GM10248 (cell line): Measurements from ENCODE around the gene TEX26.

Experiments used
- CTCF ChIA-PET: fragments of 300-600 bp; sonication (Branson Sonifier 250); formaldehyde crosslinking; extraction: SDS; loops from one replicate; lab custom pipeline; 2021; ENCODE audit warnings: antibody characterized with exemption; lab: Yijun Ruan, JAX
- POLR2A ChIA-PET: fragments of 350-650 bp; sonication (Branson Sonifier 250); formaldehyde crosslinking; extraction: SDS; loops from one replicate; lab custom pipeline; 2020; ENCODE audit warnings: antibody characterized with exemption; lab: Yijun Ruan, JAX
- DNase-seq: peaks from one replicate; pipeline ENCODE4 v3.0.0; 2012; ENCODE audit errors: extremely low spot score
- CTCF ChIP-seq: IDR thresholded peaks from 2 replicates; pipeline ENCODE4 v1.5.1; 2012; ENCODE audit warnings: mild to moderate bottlenecking, low read depth; ENCODE audit errors: extremely low read depth, missing control alignments, control extremely low read depth

The TEX26 gene

DNA sequence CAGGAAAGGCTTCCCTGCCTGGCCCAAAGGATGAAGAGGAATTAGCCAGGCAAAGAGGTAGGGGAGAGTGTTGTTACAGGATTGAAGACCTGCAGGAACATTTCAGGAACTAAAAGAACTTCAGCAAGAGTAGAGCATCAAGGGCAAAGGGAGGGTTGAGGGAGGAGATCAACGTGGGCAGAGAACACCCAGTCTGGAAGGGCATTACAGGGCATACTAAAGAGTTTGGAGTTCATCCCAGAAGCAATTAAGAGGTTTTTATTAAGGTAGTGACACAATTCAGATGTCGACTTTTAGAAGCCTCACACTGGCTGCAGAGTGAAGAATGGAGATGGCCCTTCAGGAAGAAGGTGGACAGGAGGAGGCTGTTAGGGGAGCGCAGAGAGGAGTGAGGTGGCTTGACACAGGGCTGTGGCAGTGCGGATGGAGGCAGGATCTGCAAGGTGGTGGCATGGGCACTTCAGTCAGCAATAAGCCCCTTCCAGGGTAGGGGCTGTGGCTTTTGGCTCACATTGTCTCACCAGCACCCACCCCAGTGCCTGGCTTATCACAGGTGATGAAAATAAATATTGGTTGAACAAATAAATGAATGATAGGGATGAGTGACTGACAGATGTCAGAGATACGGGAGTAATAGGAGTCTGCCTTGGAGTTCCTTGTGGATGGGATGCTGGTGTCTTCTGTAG lies 24.9 kb downstream of the TEX26 start:
- CTCF ChIA-PET: no interaction called here
- no peak for TF ChIP-seq CTCF
- POLR2A ChIA-PET: no interaction called here
- DNase-seq: no peak

DNA sequence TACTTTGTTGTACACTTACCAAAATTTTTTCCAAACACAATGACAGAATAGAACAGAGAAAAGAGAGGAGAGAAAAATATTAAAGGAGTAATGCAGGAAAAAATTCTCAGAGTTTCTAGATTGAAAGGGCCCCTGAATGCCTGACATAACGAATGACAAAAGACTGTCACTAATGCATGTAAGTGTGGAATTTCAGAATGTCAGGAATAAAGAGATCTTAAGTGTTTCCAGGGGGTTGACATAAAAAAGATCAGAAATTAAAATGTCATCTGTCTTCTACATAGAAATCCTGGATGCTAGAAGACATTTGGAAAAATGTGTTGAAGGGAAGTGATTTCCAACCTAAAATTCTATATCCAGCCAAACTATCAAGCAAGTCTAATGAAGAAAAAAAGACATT lies 27.2 kb downstream of the TEX26 start:
- ChIA-PET CTCF (interaction anchor here (1.1 kb wide), 1 partner anchor 17 kb away, joined by 3 read pairs; no protein-coding TSS in a partner anchor), POLR2A (no interaction called here)
- no peak for DNase-seq
- TF ChIP-seq CTCF: no peak

DNA sequence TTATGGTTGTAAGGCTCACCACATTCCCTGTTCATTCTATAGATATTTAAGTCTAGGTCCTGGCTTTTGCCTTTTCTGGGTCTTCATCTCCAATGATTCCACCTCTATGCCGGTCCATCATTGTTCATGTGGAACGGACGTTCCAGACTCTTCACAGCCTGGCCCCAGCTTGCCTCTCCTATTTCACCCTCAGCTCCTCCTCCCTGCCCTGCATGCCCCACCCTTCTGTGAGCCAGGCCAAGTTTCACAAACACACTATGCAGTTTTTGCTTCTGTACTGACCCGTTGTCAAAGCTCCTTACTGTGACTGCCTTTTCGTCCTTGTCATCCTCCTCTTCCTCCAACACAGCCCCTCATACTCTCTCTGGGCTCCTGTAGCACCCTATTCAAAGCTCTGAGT lies 31.3 kb downstream of the TEX26 start:
- TF ChIP-seq CTCF: no peak
- CTCF ChIA-PET: interaction anchor here (1.1 to 1.4 kb wide), 3 partner anchors 9 to 15 kb away, joined by 3 to 4 read pairs (median 3); no protein-coding TSS in a partner anchor
- DNase-seq: no peak
- POLR2A ChIA-PET: no interaction called here

DNA sequence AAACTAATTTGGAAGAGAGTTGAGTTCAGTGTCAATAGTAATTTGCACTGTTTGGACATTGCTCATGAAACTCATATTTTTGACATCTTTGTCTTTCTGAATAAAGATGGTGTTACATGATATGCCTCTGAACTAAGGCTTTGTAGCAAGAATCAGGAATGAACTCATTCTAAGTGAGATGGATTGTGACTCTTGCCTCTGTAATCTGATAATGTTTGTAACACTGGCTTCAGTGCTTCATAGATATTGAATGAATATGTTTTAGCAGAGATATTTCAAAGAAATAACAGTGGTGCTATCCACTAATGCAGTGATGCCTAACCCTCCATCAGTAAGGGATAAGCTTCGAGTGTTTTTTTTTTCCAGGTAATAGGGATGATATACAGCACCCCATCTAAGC lies 32.9 kb downstream of the TEX26 start:
- DNase-seq: no peak
- ChIA-PET CTCF (no interaction called here), POLR2A (no interaction called here)
- TF ChIP-seq CTCF: no peak

- no peak for TF ChIP-seq CTCF
- POLR2A ChIA-PET: no interaction called here
- DNase-seq: no peak
- CTCF ChIA-PET: interaction anchor here (6.0 kb wide), 1 partner anchor 13 kb away, joined by 33 read pairs; no protein-coding TSS in a partner anchor
Measured at GRCh38 chr13:30966101-30966500, 33.6 kb downstream of the TEX26 start.

- DNase-seq: no peak
- no peak for TF ChIP-seq CTCF
- CTCF ChIA-PET: interaction anchor here (1.0 to 6.0 kb wide), 2 partner anchors 10 to 76 kb away, joined by 3 to 33 read pairs; no protein-coding TSS in a partner anchor
- POLR2A ChIA-PET: no interaction called here
Measured at GRCh38 chr13:30968846-30969245, 36.4 kb downstream of the TEX26 start.

- DNase-seq: no peak
- no peak for TF ChIP-seq CTCF
- CTCF ChIA-PET: interaction anchor here (1.6 to 6.0 kb wide), 4 partner anchors 7 to 73 kb away, joined by 4 to 33 read pairs (median 7); no protein-coding TSS in a partner anchor
- POLR2A ChIA-PET: no interaction called here
Measured at GRCh38 chr13:30971575-30971974, 39.1 kb downstream of the TEX26 start.
